ENCODE data around the gene PSMD7.

PSMD7 gene

DNA sequence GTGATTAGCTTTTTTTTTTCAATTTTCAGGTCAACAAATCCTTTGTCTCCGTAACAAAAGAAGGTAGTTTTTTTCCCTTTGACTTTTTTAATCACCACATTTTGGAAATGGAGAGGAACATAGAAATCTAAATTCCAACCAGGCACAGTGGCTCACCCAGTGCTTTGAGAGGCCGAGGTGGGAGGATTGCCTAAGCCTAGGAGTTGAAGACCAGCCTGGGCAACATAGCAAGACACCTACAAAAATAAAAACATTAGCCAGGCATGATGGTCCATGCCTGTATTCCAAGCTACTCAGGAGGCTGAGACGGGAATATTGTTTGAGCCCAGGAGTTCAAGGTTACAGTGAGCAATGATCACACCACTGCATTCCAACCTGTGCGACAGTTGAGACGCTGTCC is 5.7 kb downstream of the PSMD7 start:
- TF ChIP-seq, protein P1, sequence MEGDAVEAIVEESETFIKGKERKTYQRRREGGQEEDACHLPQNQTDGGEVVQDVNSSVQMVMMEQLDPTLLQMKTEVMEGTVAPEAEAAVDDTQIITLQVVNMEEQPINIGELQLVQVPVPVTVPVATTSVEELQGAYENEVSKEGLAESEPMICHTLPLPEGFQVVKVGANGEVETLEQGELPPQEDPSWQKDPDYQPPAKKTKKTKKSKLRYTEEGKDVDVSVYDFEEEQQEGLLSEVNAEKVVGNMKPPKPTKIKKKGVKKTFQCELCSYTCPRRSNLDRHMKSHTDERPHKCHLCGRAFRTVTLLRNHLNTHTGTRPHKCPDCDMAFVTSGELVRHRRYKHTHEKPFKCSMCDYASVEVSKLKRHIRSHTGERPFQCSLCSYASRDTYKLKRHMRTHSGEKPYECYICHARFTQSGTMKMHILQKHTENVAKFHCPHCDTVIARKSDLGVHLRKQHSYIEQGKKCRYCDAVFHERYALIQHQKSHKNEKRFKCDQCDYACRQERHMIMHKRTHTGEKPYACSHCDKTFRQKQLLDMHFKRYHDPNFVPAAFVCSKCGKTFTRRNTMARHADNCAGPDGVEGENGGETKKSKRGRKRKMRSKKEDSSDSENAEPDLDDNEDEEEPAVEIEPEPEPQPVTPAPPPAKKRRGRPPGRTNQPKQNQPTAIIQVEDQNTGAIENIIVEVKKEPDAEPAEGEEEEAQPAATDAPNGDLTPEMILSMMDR (IDR thresholded peaks at IDR 0.05; ENCODE audit: control extremely low read depth, extremely low read depth, low read depth, missing control alignments): no peak
- POLR2A ChIA-PET: no interaction called here
- DNase-seq (ENCODE audit: extremely low spot score): no peak
- CTCF ChIA-PET: interaction anchor here (1.0 kb wide), 1 partner anchor 10 kb away, joined by 3 read pairs; no protein-coding TSS in a partner anchor

DNA sequence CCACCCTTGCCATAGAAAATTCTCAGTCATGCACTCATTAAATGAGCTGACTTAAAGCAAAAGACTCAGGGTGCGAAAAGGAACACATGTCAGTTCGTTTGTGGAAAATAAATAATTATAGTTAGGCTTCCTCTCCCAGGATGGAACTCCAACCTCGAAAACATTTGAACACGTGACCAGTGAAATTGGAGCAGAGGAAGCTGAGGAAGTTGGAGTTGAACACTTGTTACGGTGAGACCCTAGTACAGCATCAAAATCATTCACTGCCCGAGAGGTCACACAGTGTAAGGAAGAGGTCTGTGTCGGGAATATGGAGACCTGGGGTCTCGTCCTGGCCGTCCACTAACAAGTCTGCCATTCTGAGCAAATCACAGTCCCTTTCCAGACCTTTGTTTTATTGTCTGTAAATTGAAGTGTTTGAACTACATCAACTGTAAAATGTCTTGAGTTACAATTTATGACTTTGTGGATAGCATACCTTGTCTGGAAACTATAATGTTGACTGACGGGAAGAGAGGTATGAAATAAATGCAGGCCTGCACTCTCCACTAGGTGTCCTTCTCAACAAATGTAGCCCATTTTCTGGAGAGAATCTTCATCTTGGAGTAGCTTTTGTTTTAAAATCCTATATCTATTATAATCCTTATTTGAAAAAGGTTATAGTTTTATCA is 7.7 kb downstream of the PSMD7 start:
- DNase-seq (ENCODE audit: extremely low spot score): no peak
- ChIA-PET POLR2A (interaction anchor here (0.6 kb wide), 1 partner anchor 120 kb away, joined by 9 read pairs; no protein-coding TSS in a partner anchor), CTCF (interaction anchor here (1.0 to 1.9 kb wide), 4 partner anchors 10 to 320 kb away, joined by 4 to 7 read pairs (median 5); no protein-coding TSS in a partner anchor)
- TF ChIP-seq, protein P1 (IDR thresholded peaks at IDR 0.05; ENCODE audit: control extremely low read depth, extremely low read depth, low read depth, missing control alignments): peak; percentile 49

DNA sequence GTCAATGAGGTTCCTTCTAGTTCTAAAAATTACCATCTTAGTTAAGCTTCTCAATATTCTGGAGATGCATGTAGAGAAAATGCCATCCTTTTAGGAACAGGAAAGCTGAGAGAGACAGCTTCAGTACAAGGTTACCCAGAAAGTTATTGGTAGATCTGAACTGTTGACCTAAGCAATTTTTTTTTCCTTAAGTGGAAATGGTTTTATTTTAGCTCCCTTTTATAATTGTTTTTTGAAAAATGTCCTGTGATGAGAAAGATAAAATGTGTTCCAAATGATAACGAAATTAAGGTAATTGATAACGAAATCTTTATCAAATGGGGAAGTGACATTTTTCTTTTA is 8.2 kb downstream of the PSMD7 start:
- DNase-seq (ENCODE audit: extremely low spot score): no peak
- TF ChIP-seq, protein P1 (IDR thresholded peaks at IDR 0.05; ENCODE audit: control extremely low read depth, extremely low read depth, low read depth, missing control alignments): no peak
- ChIA-PET CTCF (interaction anchor here (1.0 to 1.9 kb wide), 5 partner anchors 10 to 320 kb away, joined by 3 to 7 read pairs (median 5); no protein-coding TSS in a partner anchor), POLR2A (no interaction called here)

DNA sequence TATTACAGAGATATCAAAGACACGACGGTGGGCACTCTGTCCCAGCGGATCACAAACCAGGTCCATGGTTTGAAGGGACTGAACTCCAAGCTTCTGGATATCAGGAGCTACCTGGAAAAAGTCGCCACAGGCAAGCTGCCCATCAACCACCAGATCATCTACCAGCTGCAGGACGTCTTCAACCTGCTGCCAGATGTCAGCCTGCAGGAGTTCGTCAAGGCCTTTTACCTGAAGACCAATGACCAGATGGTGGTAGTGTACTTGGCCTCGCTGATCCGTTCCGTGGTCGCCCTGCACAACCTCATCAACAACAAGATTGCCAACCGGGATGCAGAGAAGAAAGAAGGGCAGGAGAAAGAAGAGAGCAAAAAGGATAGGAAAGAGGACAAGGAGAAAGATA is 8.7 kb downstream of the PSMD7 start:
- TF ChIP-seq, protein P1 (IDR thresholded peaks at IDR 0.05; ENCODE audit: control extremely low read depth, extremely low read depth, low read depth, missing control alignments): no peak
- no peak for DNase-seq (ENCODE audit: extremely low spot score)
- ChIA-PET POLR2A (no interaction called here), CTCF (interaction anchor here (1.0 to 1.5 kb wide), 3 partner anchors 12 to 319 kb away, joined by 3 to 7 read pairs (median 4); no protein-coding TSS in a partner anchor)

DNA sequence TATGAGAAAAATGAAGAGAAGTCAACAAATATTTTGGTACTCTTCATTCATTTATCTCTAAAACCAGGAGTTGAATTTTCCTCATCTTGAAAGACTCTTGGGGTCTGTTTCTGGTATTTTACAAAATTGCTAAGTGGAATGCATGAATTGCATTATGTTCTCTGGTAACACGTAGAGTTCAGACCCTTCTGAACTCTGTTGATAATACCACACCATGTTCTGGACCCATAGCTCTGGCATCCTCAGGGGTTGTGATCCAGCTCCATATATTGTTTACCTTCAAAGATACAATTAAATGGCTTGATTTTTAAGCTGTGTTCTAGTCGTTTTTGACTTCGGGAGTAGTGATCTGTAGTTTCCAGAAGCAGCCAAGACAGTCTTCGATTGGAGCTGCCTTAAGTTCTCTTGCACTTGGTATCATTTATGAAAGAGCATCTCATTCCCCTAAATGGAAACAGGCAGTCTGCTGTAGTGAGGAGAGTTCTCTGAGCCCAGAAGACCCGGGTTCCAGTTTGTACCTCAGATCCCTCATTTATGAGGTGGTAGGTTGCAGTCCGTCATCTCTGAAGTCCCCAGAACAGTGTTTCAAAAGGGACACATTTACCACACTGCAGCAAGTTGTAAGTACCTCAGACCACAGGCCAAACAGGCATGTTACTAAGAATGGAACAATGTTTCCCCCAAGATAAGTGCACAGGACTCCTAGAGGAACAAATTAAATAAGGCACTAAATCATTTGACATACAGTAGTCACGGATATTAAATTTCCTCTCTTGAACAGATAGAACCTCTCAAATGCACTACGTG is 9.6 kb downstream of the PSMD7 start:
- TF ChIP-seq, protein P1 (IDR thresholded peaks at IDR 0.05; ENCODE audit: control extremely low read depth, extremely low read depth, low read depth, missing control alignments): no peak
- ChIA-PET POLR2A (no interaction called here), CTCF (interaction anchor here (1.0 kb wide), 1 partner anchor 9 kb away, joined by 3 read pairs; no protein-coding TSS in a partner anchor)
- DNase-seq (ENCODE audit: extremely low spot score): no peak

DNA sequence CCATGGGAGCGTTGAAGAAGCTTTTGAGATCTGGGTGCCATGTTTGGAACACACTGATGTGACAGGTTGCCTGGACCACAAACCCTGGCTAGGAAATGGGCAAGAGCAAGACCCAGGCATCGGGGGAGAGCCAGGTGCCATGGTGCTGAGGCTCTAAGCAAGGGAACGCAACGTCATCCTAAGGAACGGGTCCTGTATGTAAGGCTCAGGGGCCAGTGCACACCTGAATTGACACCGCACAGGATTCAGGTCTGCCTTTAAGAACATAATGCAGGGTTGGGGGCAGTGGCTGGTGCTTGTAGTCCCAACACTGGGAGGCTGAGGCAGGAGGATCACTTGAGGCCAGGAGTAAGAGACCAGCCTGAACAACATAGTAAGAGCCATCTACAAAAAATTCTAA is 10.8 kb downstream of the PSMD7 start:
- TF ChIP-seq, protein P1 (IDR thresholded peaks at IDR 0.05; ENCODE audit: control extremely low read depth, extremely low read depth, low read depth, missing control alignments): no peak
- CTCF ChIA-PET: interaction anchor here (0.9 to 4.7 kb wide), 3 partner anchors 9 to 321 kb away, joined by 3 to 38 read pairs (median 6); partner anchors contain the start of gene PSMD7
- no peak for DNase-seq (ENCODE audit: extremely low spot score)
- POLR2A ChIA-PET: no interaction called here

All from GM10248 (cell line).